MM.1S (cell line): ENCODE data around the gene NEK6.

ENCODE experiments used
- CTCF ChIP-seq: fragments of 300-600 bp; sonication (generic); IDR thresholded peaks from 2 replicates; pipeline ENCODE4 v1.5.1; 2016; ENCODE audit warnings: antibody characterized with exemption, low read length, mixed read lengths
- EZH2 ChIP-seq: fragments of 300-600 bp; sonication (generic); optimal IDR thresholded peaks from 2 replicates; pipeline ENCODE3; 2017; ENCODE audit warnings: low read depth, mild to moderate bottlenecking, antibody characterized with exemption, low read length, mixed read lengths
- EZH2phosphoT487 ChIP-seq: fragments of 300-600 bp; sonication (generic); IDR thresholded peaks from 2 replicates; pipeline ENCODE4 v1.6.1; 2018; ENCODE audit warnings: antibody characterized with exemption, low read length

GRCh38 chr9:124354346-124355038 is 96.7 kb downstream of the NEK6 start:
- no peak for TF ChIP-seq CTCF
- TF ChIP-seq EZH2, result no peak
- TF ChIP-seq EZH2phosphoT487, result no peak
